RWPE1 (cell line): ENCODE data around the gene CLEC3A.

Source experiments
- CTCF ChIA-PET: fragments of 350-600 bp; sonication (Branson Sonifier 250); formaldehyde crosslinking; extraction: SDS; loops from one replicate; lab custom pipeline; 2021; lab: Yijun Ruan, JAX
- POLR2A ChIA-PET: fragments of 400-600 bp; formaldehyde crosslinking; extraction: SDS; loops from one replicate; lab custom pipeline; 2020; ENCODE audit warnings: antibody characterized with exemption; ENCODE audit not compliant: low non-redundant PET; lab: Yijun Ruan, JAX
- DNase-seq: peaks from one replicate; pipeline ENCODE4 v3.0.0; 2012; ENCODE audit warnings: low spot score
- H3K27ac ChIP-seq: fragments of 450-650 bp; 2 replicates; pipeline ENCODE4 v1.5.1; 2017
- CTCF ChIP-seq: fragments of 450-650 bp; conservative IDR thresholded peaks from 2 replicates; pipeline ENCODE4 v1.5.1; 2017; ENCODE audit warnings: low read depth, mild to moderate bottlenecking

CLEC3A gene

DNA sequence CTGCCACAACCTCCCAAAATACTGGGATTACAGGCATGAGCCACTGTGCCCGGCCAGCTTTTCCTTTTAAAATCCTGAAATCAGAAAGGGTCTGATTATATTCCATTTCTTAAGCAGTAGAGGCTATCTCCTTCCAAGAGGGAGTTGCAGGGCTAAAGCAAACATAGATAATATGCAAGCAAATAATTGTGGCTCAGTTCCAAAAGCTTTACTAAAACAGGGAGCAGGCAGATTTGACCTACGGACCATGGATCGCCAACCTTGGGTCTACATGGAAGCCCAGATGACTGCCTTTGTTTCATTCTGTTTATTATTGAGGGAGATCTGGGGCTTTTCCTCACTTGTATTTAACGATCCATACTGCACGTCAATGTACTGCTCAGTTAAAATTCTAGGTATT is 38.5 kb downstream of the CLEC3A start:
- ChIA-PET POLR2A (no interaction called here), CTCF (interaction anchor here (1.3 kb wide), 1 partner anchor 39 kb away, joined by 5 read pairs; the partner anchor contains the start of gene WWOX)
- no peak for TF ChIP-seq CTCF
- DNase-seq = no peak
- no peak overlapping the region for H3K27ac ChIP-seq

GRCh38 chr16:78065319-78065718 is 43.0 kb downstream of the CLEC3A start:
- no peak overlapping the region for H3K27ac ChIP-seq
- ChIA-PET POLR2A (no interaction called here), CTCF (interaction anchor here (0.6 kb wide), 1 partner anchor 941 kb away, joined by 3 read pairs; no protein-coding TSS in a partner anchor)
- TF ChIP-seq CTCF = no peak
- DNase-seq = no peak

GRCh38 chr16:78069913-78070312 is 47.6 kb downstream of the CLEC3A start:
- no peak for DNase-seq
- POLR2A ChIA-PET = no interaction called here
- TF ChIP-seq CTCF = no peak
- CTCF ChIA-PET = no interaction called here
- H3K27ac ChIP-seq = no peak overlapping the region

DNA sequence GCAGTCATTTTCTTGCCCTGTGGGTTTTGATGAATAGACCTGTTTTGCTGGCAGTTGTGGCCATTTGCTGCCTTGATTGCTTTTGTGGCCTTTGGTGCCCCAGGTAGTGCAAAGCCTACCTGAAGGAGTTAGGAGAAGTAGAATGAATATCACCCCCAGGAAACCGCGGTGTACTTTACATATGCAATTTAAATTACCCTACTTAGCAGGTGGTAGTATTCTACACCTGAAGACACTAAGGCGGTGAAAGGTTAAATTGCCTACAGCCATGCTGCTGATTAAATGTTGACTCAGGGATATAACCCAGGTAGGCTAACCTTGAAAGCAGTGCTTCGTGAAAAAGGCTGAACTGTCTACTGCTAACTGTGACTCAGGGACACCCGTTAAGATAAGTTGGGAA is 49.9 kb downstream of the CLEC3A start:
- CTCF ChIA-PET = interaction anchor here (0.7 kb wide), 1 partner anchor 446 kb away, joined by 3 read pairs; no protein-coding TSS in a partner anchor
- DNase-seq = peak; percentile 2
- TF ChIP-seq CTCF = no peak
- no peak overlapping the region for H3K27ac ChIP-seq
- POLR2A ChIA-PET = no interaction called here

DNA sequence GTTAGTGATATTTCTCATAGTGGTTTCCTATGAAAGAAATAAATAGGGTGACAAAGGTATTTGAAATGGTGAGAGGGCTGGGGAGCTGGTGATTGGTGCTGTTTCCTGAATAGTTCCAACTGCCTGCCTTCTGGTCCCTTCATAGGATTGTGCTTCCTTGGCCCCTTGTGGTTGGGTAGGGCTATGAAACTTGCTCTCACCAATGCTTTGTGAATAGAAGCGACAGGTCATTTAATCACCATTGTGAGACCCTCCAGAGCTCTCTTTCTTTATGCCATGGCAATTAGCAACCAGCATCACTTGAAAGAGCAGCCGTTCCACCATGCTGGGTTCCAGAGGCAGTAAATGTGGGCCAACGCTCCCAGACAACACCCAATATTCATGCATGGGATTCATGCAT is 53.5 kb downstream of the CLEC3A start:
- no peak for TF ChIP-seq CTCF
- no peak for DNase-seq
- ChIA-PET CTCF (no interaction called here), POLR2A (no interaction called here)
- no peak overlapping the region for H3K27ac ChIP-seq

- CTCF ChIA-PET = no interaction called here
- no peak for TF ChIP-seq CTCF
- POLR2A ChIA-PET = no interaction called here
- H3K27ac ChIP-seq = no peak overlapping the region
- DNase-seq = no peak
These were observed 59.0 kb downstream of the CLEC3A start for GRCh38 chr16:78081341-78081740.
